Calu3 (cell line): ENCODE data around the gene EPGN. TPM values are rescaled to one million over a fixed set of nuclear protein-coding genes. Genes with fewer than 3 reads are reported as not detected.

Experiments
- BruUV-seq: library from RNA; stranded (reverse); fragments of 400-500 nt; replicated peaks from 2 replicates; lab custom pipeline; 2021; lab: Mats Ljungman, UMichigan
- CTCF ChIA-PET: fragments of 300-600 bp; sonication (Branson Sonifier 250); formaldehyde crosslinking; loops from one replicate; lab custom pipeline; 2022; ENCODE audit warnings: antibody characterized with exemption; lab: Charles Lee
- DNase-seq: peaks from one replicate; pipeline ENCODE4 v3.0.0; 2022
- H3K27ac Mint-ChIP-seq: one replicate; pipeline ENCODE4 v1.8.0; 2022; ENCODE audit warnings: mixed read lengths; ENCODE audit not compliant: unreplicated experiment
- H3K27me3 Mint-ChIP-seq: one replicate; pipeline ENCODE4 v1.8.0; 2022; ENCODE audit warnings: mixed read lengths; ENCODE audit not compliant: unreplicated experiment
- H3K36me3 Mint-ChIP-seq: one replicate; pipeline ENCODE4 v1.8.0; 2022; ENCODE audit warnings: mild to moderate bottlenecking, moderate library complexity, mixed read lengths; ENCODE audit not compliant: insufficient read depth, unreplicated experiment
- H3K4me1 Mint-ChIP-seq: one replicate; pipeline ENCODE4 v1.8.0; 2022; ENCODE audit warnings: mild to moderate bottlenecking, low read depth, mixed read lengths; ENCODE audit not compliant: unreplicated experiment
- H3K4me3 Mint-ChIP-seq: one replicate; pipeline ENCODE4 v1.8.0; 2022; ENCODE audit warnings: mild to moderate bottlenecking, low read depth, moderate library complexity, mixed read lengths; ENCODE audit not compliant: unreplicated experiment
- H3K9me3 Mint-ChIP-seq: one replicate; pipeline ENCODE4 v1.8.0; 2022; ENCODE audit warnings: low read depth, mixed read lengths; ENCODE audit not compliant: unreplicated experiment
- intact Hi-C: fragments of 100-400 bp; cut with micrococcal nuclease; formaldehyde crosslinking; loops from one replicate; pipeline ENCODE4 v1.10.0; 2022; ENCODE audit not compliant: unreplicated experiment
- total RNA-seq: library from RNA; stranded (reverse); gene quantifications from 2 replicates; pipeline ENCODE4 v1.2.3, GENCODE V29; 2022
- TF ChIP-seq, protein P1 (sequence below): fragments of 200-600 bp; IDR thresholded peaks from one replicate; pipeline ENCODE4 v1.8.0; 2022; ENCODE audit warnings: antibody characterized with exemption; ENCODE audit not compliant: unreplicated experiment

Gene EPGN
- total RNA-seq, 1 experiment from 2014 or later, result 0.40 TPM

DNA sequence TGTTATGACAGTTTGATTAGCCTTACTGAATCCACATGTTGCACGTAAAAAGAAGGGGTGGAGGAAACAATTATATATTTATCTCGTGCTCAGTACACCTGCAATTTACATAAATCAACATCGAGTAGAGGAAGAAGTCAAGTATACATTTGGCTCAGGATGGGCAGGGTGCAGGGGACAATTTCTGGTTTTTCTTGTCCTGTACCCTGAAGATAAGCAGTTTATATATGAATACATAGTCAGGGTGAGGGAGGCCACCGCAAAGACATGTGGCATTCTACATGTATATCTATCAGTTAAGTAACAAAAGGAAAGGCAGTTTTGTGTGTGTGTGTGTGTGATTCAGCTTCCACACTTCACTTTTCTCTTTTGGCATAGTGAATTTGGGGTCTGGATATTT, 45.6 kb downstream of the EPGN start:
- DNase-seq, result no peak
- TF ChIP-seq, protein P1, sequence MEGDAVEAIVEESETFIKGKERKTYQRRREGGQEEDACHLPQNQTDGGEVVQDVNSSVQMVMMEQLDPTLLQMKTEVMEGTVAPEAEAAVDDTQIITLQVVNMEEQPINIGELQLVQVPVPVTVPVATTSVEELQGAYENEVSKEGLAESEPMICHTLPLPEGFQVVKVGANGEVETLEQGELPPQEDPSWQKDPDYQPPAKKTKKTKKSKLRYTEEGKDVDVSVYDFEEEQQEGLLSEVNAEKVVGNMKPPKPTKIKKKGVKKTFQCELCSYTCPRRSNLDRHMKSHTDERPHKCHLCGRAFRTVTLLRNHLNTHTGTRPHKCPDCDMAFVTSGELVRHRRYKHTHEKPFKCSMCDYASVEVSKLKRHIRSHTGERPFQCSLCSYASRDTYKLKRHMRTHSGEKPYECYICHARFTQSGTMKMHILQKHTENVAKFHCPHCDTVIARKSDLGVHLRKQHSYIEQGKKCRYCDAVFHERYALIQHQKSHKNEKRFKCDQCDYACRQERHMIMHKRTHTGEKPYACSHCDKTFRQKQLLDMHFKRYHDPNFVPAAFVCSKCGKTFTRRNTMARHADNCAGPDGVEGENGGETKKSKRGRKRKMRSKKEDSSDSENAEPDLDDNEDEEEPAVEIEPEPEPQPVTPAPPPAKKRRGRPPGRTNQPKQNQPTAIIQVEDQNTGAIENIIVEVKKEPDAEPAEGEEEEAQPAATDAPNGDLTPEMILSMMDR, result no peak
- Mint-ChIP-seq H3K36me3 (no peaks in the 10 kb centered on the region), H3K4me3 (peak overlapping the region; percentile 39), H3K4me1 (peaks cover 48% of the 10 kb centered on the region), H3K27ac (peak overlapping the region; percentile 75), H3K9me3 (no peaks in the 10 kb centered on the region), H3K27me3 (no peaks in the 10 kb centered on the region)
- intact Hi-C loops, result no loop called here
- CTCF ChIA-PET, result no interaction called here
- BruUV-seq, result no TSS peak

DNA sequence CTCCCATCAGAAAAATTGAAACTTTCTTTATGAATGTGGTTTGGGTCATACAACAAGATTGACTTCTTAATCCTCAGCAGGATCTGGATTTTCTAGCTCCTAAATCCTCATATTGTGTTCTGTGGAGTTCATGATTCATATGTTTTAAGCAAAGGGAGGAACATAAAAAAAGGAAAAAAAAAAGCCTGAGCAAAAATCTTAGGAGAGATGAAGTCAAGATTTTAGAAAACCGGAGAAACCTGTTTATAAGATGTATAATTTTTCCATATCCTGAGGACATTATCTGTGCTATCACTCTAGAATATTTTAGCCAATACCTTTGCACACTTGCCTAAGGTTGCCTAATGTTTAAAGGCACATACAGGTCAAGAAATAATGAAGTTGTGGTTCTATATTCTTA, 49.7 kb downstream of the EPGN start:
- TSS peak; percentile 65 for BruUV-seq
- intact Hi-C loops, result loop anchor here (5.0 kb wide), 1 partner anchor 36 kb away; no protein-coding TSS in a partner anchor
- TF ChIP-seq, protein P1, result no peak
- Mint-ChIP-seq H3K36me3 (peaks cover 12% of the 10 kb centered on the region), H3K9me3 (no peaks in the 10 kb centered on the region), H3K4me3 (peak overlapping the region; percentile 43), H3K27me3 (no peaks in the 10 kb centered on the region), H3K27ac (peak overlapping the region; percentile 72), H3K4me1 (peaks cover 48% of the 10 kb centered on the region)
- CTCF ChIA-PET, result no interaction called here
- no peak for DNase-seq

DNA sequence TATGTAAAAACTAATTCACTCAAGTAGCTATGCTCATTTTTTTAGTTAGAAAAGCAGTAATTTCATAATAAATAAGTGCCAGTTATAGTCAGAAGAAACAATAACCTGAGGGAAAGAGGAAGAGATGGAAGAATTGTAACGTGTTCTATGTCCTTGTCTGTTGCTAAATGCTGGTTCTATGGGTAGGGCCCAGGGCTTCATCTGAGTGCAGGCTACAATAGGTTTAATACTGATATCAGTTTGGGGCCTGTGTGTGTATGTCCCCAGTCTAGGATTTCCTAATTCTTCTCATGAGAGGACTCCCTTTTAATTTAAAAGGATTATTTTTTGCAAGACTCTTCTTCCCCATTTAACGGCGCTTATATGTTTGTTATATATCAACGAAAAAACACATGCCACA, 53.4 kb downstream of the EPGN start:
- CTCF ChIA-PET, result no interaction called here
- Mint-ChIP-seq H3K27ac (peak overlapping the region; percentile 43), H3K4me1 (peaks cover 22% of the 10 kb centered on the region), H3K36me3 (peaks cover 48% of the 10 kb centered on the region), H3K27me3 (no peaks in the 10 kb centered on the region), H3K4me3 (peak overlapping the region; percentile 76), H3K9me3 (no peaks in the 10 kb centered on the region)
- no TSS peak for BruUV-seq
- TF ChIP-seq, protein P1, result no peak
- no peak for DNase-seq
- intact Hi-C loops, result no loop called here

DNA sequence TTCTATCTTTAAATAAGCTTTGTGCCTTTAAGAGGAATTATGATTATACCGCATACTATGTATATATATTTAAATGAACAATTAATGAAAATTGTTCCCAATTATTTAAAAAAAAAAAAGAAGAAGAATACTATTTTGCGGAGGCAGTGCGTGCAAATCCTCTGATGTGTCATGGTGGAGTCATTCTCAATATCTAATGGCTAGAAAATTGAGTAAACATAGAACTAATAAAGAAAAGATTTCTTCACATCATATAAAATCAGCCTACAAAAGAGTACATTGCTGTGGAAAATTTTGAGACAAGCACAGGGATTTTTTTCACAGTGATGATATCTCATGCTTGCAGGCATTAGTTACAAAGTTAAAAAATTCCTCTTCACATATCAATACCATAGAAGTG, 54.1 kb downstream of the EPGN start:
- no peaks in the 10 kb centered on the region for H3K27me3 Mint-ChIP-seq
- H3K27ac Mint-ChIP-seq, result peak overlapping the region; percentile 95
- no TSS peak for BruUV-seq
- peaks cover 16% of the 10 kb centered on the region for H3K4me1 Mint-ChIP-seq
- CTCF ChIA-PET, result no interaction called here
- H3K9me3 Mint-ChIP-seq, result no peaks in the 10 kb centered on the region
- TF ChIP-seq, protein P1, result no peak
- DNase-seq, result no peak
- peak overlapping the region; percentile 76 for H3K4me3 Mint-ChIP-seq
- intact Hi-C loops, result no loop called here
- peaks cover 55% of the 10 kb centered on the region for H3K36me3 Mint-ChIP-seq
